ENCODE data around the gene TTC21B. TPM values are rescaled to one million over a fixed set of nuclear protein-coding genes. Genes with fewer than 3 reads are reported as not detected.

Gene TTC21B
- total and polyA plus RNA-seq, 8 donors, result 17.2 to 45.7 (median 41.7) TPM

GRCh38 chr2:165847001-165847400 is 106.6 kb downstream of the TTC21B start:
- no peak for ATAC-seq
- intact Hi-C loops (cut with DNase I), result no loop called here
- Histone ChIP-seq H3K27me3 (no peaks in the 10 kb centered on the region), H3K36me3 (no peaks in the 10 kb centered on the region), H3K27ac (no peak overlapping the region), H3K4me3 (no peak overlapping the region), H3K4me1 (no peaks in the 10 kb centered on the region), H3K9me3 (peaks cover 0 to 17% of the 10 kb centered on the region in 2 donors)
- TF ChIP-seq CTCF (IDR thresholded peaks at IDR 0.05), result no peak
- no peak for DNase-seq

GRCh38 chr2:165846056-165846455 is 107.5 kb downstream of the TTC21B start:
- ATAC-seq (no peak), DNase-seq (no peak)
- intact Hi-C loops (cut with DNase I), result no loop called here
- H3K4me3 ChIP-seq, result no peak overlapping the region
- no peaks in the 10 kb centered on the region for H3K27me3 ChIP-seq
- peaks cover 0 to 9% of the 10 kb centered on the region in 2 donors for H3K9me3 ChIP-seq
- no peak for TF ChIP-seq CTCF (IDR thresholded peaks at IDR 0.05)
- no peaks in the 10 kb centered on the region for H3K4me1 ChIP-seq
- no peak overlapping the region for H3K27ac ChIP-seq
- H3K36me3 ChIP-seq, result no peaks in the 10 kb centered on the region

- no peak overlapping the region for H3K4me3 ChIP-seq
- H3K9me3 ChIP-seq, result no peaks in the 10 kb centered on the region
- H3K4me1 ChIP-seq, result no peaks in the 10 kb centered on the region
- no peaks in the 10 kb centered on the region for H3K36me3 ChIP-seq
- H3K27me3 ChIP-seq, result no peaks in the 10 kb centered on the region
- ATAC-seq, result peak; percentile 63
- no peak overlapping the region for H3K27ac ChIP-seq
- TF ChIP-seq CTCF (IDR thresholded peaks at IDR 0.05), result no peak
- DNase-seq, result no peak
- intact Hi-C loops (cut with DNase I), result no loop called here
Measured at GRCh38 chr2:165844216-165844615, 109.4 kb downstream of the TTC21B start.

GRCh38 chr2:165843351-165843750 is 110.2 kb downstream of the TTC21B start:
- Histone ChIP-seq H3K27ac (no peak overlapping the region), H3K4me1 (no peaks in the 10 kb centered on the region), H3K4me3 (no peak overlapping the region), H3K36me3 (no peaks in the 10 kb centered on the region), H3K27me3 (no peaks in the 10 kb centered on the region), H3K9me3 (no peaks in the 10 kb centered on the region)
- intact Hi-C loops (cut with DNase I), result no loop called here
- DNase-seq (peak in 1 of 4 donors; percentile 8), ATAC-seq (no peak)
- TF ChIP-seq CTCF (IDR thresholded peaks at IDR 0.05), result no peak

GRCh38 chr2:165840333-165840958 is 113.1 kb downstream of the TTC21B start:
- no peak for TF ChIP-seq CTCF (IDR thresholded peaks at IDR 0.05)
- H3K27ac ChIP-seq, result no peak overlapping the region
- no peaks in the 10 kb centered on the region for H3K36me3 ChIP-seq
- H3K27me3 ChIP-seq, result no peaks in the 10 kb centered on the region
- intact Hi-C loops (cut with DNase I), result no loop called here
- DNase-seq (no peak), ATAC-seq (no peak)
- no peaks in the 10 kb centered on the region for H3K4me1 ChIP-seq
- H3K4me3 ChIP-seq, result no peak overlapping the region
- H3K9me3 ChIP-seq, result no peaks in the 10 kb centered on the region
